ENCODE results near the gene NEU2. TPM values are rescaled to one million over a fixed set of nuclear protein-coding genes. Genes with fewer than 3 reads are reported as not detected.
A peak's percentile ranks its signal among the peaks of the same experiment; 100 is the strongest.

The NEU2 gene
- total and polyA plus RNA-seq, 9 of the 15 experiments (the other 6 are each of a cell fraction or from before 2014, with no cell fraction given) = not detected

- ChIA-PET CTCF (ENCODE audit: low intra/inter-chr PET ratio) (no interaction called here), POLR2A (interaction anchor here (0.5 to 0.8 kb wide), 2 partner anchors 13 to 24 kb away, joined by 3 to 7 read pairs; no protein-coding TSS in a partner anchor)
- Histone ChIP-seq H3K4me2 (ENCODE audit: insufficient read depth, low read length) (no peak overlapping the region), H4K20me1 (replicated peaks; ENCODE audit: control insufficient read depth, insufficient read depth, low read length) (no peaks in the 10 kb centered on the region), H3K27me3 (ENCODE audit: control insufficient read depth in 2 of 2, insufficient read depth in 2 of 2, low read length in 2 of 2) (no peaks in the 10 kb centered on the region), H3K4me3 (no peak overlapping the region), H3K9ac (ENCODE audit: insufficient read depth in 1 of 2, low read depth in 2 of 2, low read length in 2 of 2) (no peak overlapping the region), H2AFZ (ENCODE audit: low read depth, low read length) (peak overlapping the region; percentile 40; the same call in 1 of the 2 replicates), H3K9me1 (ENCODE audit: control insufficient read depth, insufficient read depth, low read length) (no peaks in the 10 kb centered on the region), H3K79me2 (ENCODE audit: control insufficient read depth, insufficient read depth, low read length) (no peaks in the 10 kb centered on the region; the same call in 2 of the 3 replicates), H3K36me3 (ENCODE audit: control insufficient read depth, insufficient read depth, low read length) (no peaks in the 10 kb centered on the region), H3K9me3 (replicated peaks; ENCODE audit: control insufficient read depth, insufficient read depth, low read depth, low read length) (no peaks in the 10 kb centered on the region), H3K4me1 (replicated peaks in 1 of 2; ENCODE audit: control insufficient read depth in 2 of 2, insufficient read depth in 2 of 2, low read length in 2 of 2) (peaks cover 13 to 39% of the 10 kb centered on the region in 2 experiments; a peak in 4 of 5 replicates), H3K27ac (ENCODE audit: extremely low read depth, low read depth, low read length) (no peak overlapping the region)
- WGBS (ENCODE audit: insufficient coverage, low coverage, missing lambda C conversion rate) = 53% methylated on average over 11 of the region's 16 CpGs
- intact Hi-C loops (cut with micrococcal nuclease) (no loop called here), in situ Hi-C loops (cut with MboI) (no loop called here)
- BruUV-seq (replicated peaks) = no TSS peak
- ATAC-seq = no peak
- DNase-seq (ENCODE audit: extremely low read depth in 1 of 4, low spot score in 3 of 4) = no peak
- FAIRE-seq = no peak
- TF ChIP-seq ZNF589 (CRISPR knock-in tag; IDR thresholded peaks at IDR 0.05; ENCODE audit: low read depth) (no peak), ZNF121 (CRISPR knock-in tag; conservative IDR thresholded peaks at IDR 0.05) (no peak), FOXJ2 (tag; IDR thresholded peaks at IDR 0.05) (no peak), MAX (CRISPR knock-in tag; IDR thresholded peaks at IDR 0.05) (no peak), BRF1 (IDR thresholded peaks at IDR 0.05; ENCODE audit: borderline replicate concordance, extremely low read depth, insufficient read length) (no peak), ZNF3 (CRISPR knock-in tag; IDR thresholded peaks at IDR 0.05) (no peak), ZNF277 (CRISPR knock-in tag; IDR thresholded peaks at IDR 0.05; ENCODE audit: borderline replicate concordance) (no peak), ZNF407 (IDR thresholded peaks at IDR 0.05; ENCODE audit: low read depth) (no peak), SIRT6 (IDR thresholded peaks at IDR 0.05; ENCODE audit: low read depth, low read length) (no peak)
Observed at GRCh38 chr2:233064530-233065199, 32.2 kb downstream of the NEU2 start.
